IMR-90 (cell line): ENCODE results near the gene PGD. TPM values are rescaled to one million over a fixed set of nuclear protein-coding genes. Genes with fewer than 3 reads are reported as not detected.

Experiments used
- ATAC-seq: fragments of 200-7000 bp; cut with Tn5 transposase; 2 replicates; pipeline ENCODE4 v1.9.1; 2020; ENCODE audit warnings: low read depth, mild to moderate bottlenecking, moderate library complexity
- BruUV-seq: library from RNA; stranded (reverse); fragments of 400-500 nt; replicated peaks from 2 replicates; lab custom pipeline; 2021; lab: Mats Ljungman, UMichigan
- CTCF ChIA-PET: fragments of 300-600 bp; formaldehyde crosslinking; extraction: SDS; loops from one replicate; lab custom pipeline; 2021; ENCODE audit warnings: antibody characterized with exemption; lab: Yijun Ruan, JAX
- POLR2A ChIA-PET: fragments of 300-600 bp; sonication (Branson Sonifier 250); formaldehyde crosslinking; loops from one replicate; lab custom pipeline; 2022; ENCODE audit warnings: antibody characterized with exemption; ENCODE audit not compliant: unreplicated experiment; lab: Charles Lee
- DNase-seq: peaks from one replicate; pipeline ENCODE4 v3.0.0; 2013
- H2AFZ ChIP-seq: replicated peaks from 2 replicates; pipeline ENCODE3; 2013; ENCODE audit warnings: low read length, mild to moderate bottlenecking; ENCODE audit not compliant: poor library complexity
- H2AK5ac ChIP-seq: 2 replicates; pipeline ENCODE4 v1.6.1; 2013; ENCODE audit warnings: low read depth, low read length, inconsistent platforms
- H2AK9ac ChIP-seq: replicated peaks from 2 replicates; pipeline ENCODE3; 2013; ENCODE audit warnings: mild to moderate bottlenecking, low read depth, low read length, moderate library complexity; ENCODE audit not compliant: poor library complexity
- H2BK120ac ChIP-seq: 2 replicates; pipeline ENCODE4 v1.6.1; 2013; ENCODE audit warnings: low read depth, low read length, inconsistent platforms
- H2BK15ac ChIP-seq: 3 replicates; pipeline ENCODE4 v1.6.1; 2013; ENCODE audit warnings: low read depth, low read length, inconsistent platforms
- H2BK20ac ChIP-seq: 2 replicates; pipeline ENCODE4 v1.6.1; 2013; ENCODE audit warnings: low read depth, mild to moderate bottlenecking, inconsistent platforms, low read length, moderate library complexity
- H2BK5ac ChIP-seq: 2 replicates; pipeline ENCODE4 v1.6.1; 2013; ENCODE audit warnings: mild to moderate bottlenecking, low read depth, low read length, inconsistent platforms; ENCODE audit not compliant: poor library complexity, severe bottlenecking
- H3K14ac ChIP-seq: replicated peaks from 2 replicates; pipeline ENCODE4 v1.6.1; 2013; ENCODE audit warnings: low read depth, low read length, inconsistent platforms
- H3K18ac ChIP-seq: 2 replicates; pipeline ENCODE4 v1.6.1; 2013; ENCODE audit warnings: low read depth, low read length, control low read depth
- H3K23ac ChIP-seq: 2 replicates; pipeline ENCODE4 v1.6.1; 2013; ENCODE audit warnings: low read depth, low read length, inconsistent platforms
- H3K27ac ChIP-seq: 2 replicates; pipeline ENCODE4 v1.5.1; 2013; ENCODE audit warnings: mild to moderate bottlenecking, control low read depth, low read length; ENCODE audit not compliant: insufficient read depth
- H3K27me3 ChIP-seq: 2 replicates; pipeline ENCODE4 v1.6.1; 2013; ENCODE audit warnings: low read length; ENCODE audit not compliant: control insufficient read depth, insufficient read depth
- H3K36me3 ChIP-seq: 2 replicates; pipeline ENCODE4 v1.6.1; 2013; ENCODE audit warnings: low read length, mixed read lengths; ENCODE audit not compliant: control insufficient read depth, insufficient read depth
- H3K4ac ChIP-seq: 2 replicates; pipeline ENCODE4 v1.6.1; 2013; ENCODE audit warnings: low read depth, low read length, inconsistent platforms
- H3K4me1 ChIP-seq: 2 replicates; pipeline ENCODE4 v1.6.1; 2013; ENCODE audit warnings: low read length, mixed read lengths; ENCODE audit not compliant: control insufficient read depth, insufficient read depth
- H3K4me2 ChIP-seq: 2 replicates; pipeline ENCODE4 v1.6.1; 2013; ENCODE audit warnings: low read depth, mild to moderate bottlenecking, control low read depth, low read length, moderate library complexity
- H3K4me3 ChIP-seq: 2 replicates; pipeline ENCODE4 v1.5.1; 2013; ENCODE audit warnings: low read depth, mild to moderate bottlenecking, control low read depth, low read length, moderate library complexity; ENCODE audit not compliant: insufficient read depth
- H3K56ac ChIP-seq: 2 replicates; pipeline ENCODE4 v1.6.1; 2013; ENCODE audit warnings: low read length, inconsistent platforms; ENCODE audit not compliant: insufficient read depth; ENCODE audit errors: extremely low read depth
- H3K79me1 ChIP-seq, 2 experiments: 2 replicates each; pipeline ENCODE4 v1.6.1; 2013; ENCODE audit warnings: low read length in 2 of 2, inconsistent platforms in 1 of 2, low read depth in 1 of 2
- H3K9ac ChIP-seq: 2 replicates; pipeline ENCODE4 v1.6.1; 2013; ENCODE audit warnings: low read depth, low read length, control low read depth
- H3K9me1 ChIP-seq: 2 replicates; pipeline ENCODE4 v1.6.1; 2013; ENCODE audit warnings: low read length, inconsistent platforms; ENCODE audit not compliant: insufficient read depth
- H3K9me3 ChIP-seq: 2 replicates; pipeline ENCODE4 v1.6.1; 2013; ENCODE audit warnings: low read length; ENCODE audit not compliant: control insufficient read depth, insufficient read depth
- H4K20me1 ChIP-seq: 2 replicates; pipeline ENCODE4 v1.6.1; 2013; ENCODE audit warnings: low read length, inconsistent platforms; ENCODE audit not compliant: insufficient read depth
- H4K5ac ChIP-seq: 2 replicates; pipeline ENCODE4 v1.6.1; 2013; ENCODE audit warnings: mild to moderate bottlenecking, low read depth, low read length, control low read depth
- H4K8ac ChIP-seq, 2 experiments: 2 replicates each; pipeline ENCODE4 v1.6.1; 2013; ENCODE audit warnings: low read depth in 2 of 2, low read length in 2 of 2, control low read depth in 1 of 2, inconsistent platforms in 1 of 2
- H4K91ac ChIP-seq: 2 replicates; pipeline ENCODE4 v1.6.1; 2013; ENCODE audit warnings: low read depth, low read length, inconsistent platforms; ENCODE audit not compliant: insufficient read depth
- CHD1 ChIP-seq: IDR thresholded peaks from 2 replicates; pipeline ENCODE4 v1.6.1; 2012; ENCODE audit warnings: low read depth, low read length, improper control_type of control experiment
- CTCF ChIP-seq: conservative IDR thresholded peaks from 2 replicates; pipeline ENCODE4 v1.5.1; 2012; ENCODE audit warnings: mild to moderate bottlenecking, low read depth, low read length, improper control_type of control experiment
- FOS ChIP-seq: fragments of 150-350 bp; IDR thresholded peaks from 2 replicates; pipeline ENCODE4 v1.6.1; 2016; ENCODE audit warnings: low read depth, low read length
- MAFK ChIP-seq: IDR thresholded peaks from 2 replicates; pipeline ENCODE4 v1.6.1; 2012; ENCODE audit warnings: low read depth, low read length, improper control_type of control experiment
- MAZ ChIP-seq: IDR thresholded peaks from 2 replicates; pipeline ENCODE4 v1.6.1; 2012; ENCODE audit warnings: low read depth, mild to moderate bottlenecking, low read length, improper control_type of control experiment, moderate library complexity, borderline replicate concordance
- MXI1 ChIP-seq: IDR thresholded peaks from 2 replicates; pipeline ENCODE4 v1.6.1; 2012; ENCODE audit warnings: low read depth, mild to moderate bottlenecking, low read length, moderate library complexity, borderline replicate concordance
- NFE2L2 ChIP-seq: fragments of 150-350 bp; IDR thresholded peaks from 2 replicates; pipeline ENCODE4 v1.6.1; 2016; ENCODE audit warnings: low read depth, mild to moderate bottlenecking, low read length
- POLR2A ChIP-seq: IDR thresholded peaks from 2 replicates; pipeline ENCODE4 v1.6.1; 2012; ENCODE audit warnings: mild to moderate bottlenecking, low read depth, low read length
- RAD21 ChIP-seq: IDR thresholded peaks from 2 replicates; pipeline ENCODE4 v1.6.1; 2012; ENCODE audit warnings: low read length, improper control_type of control experiment
- RCOR1 ChIP-seq: IDR thresholded peaks from 2 replicates; pipeline ENCODE4 v1.6.1; 2012; ENCODE audit warnings: mild to moderate bottlenecking, low read length, improper control_type of control experiment; ENCODE audit not compliant: insufficient replicate concordance
- RFX5 ChIP-seq: IDR thresholded peaks from 2 replicates; pipeline ENCODE4 v1.8.0; 2012; ENCODE audit warnings: low read depth, mild to moderate bottlenecking, low read length, moderate library complexity
- SMC3 ChIP-seq: fragments of 150-350 bp; IDR thresholded peaks from 2 replicates; pipeline ENCODE4 v1.6.1; 2016; ENCODE audit warnings: low read depth, mild to moderate bottlenecking, antibody characterized with exemption, low read length, moderate library complexity
- WGBS, 2 experiments: methylation state at CpG; one replicate each; pipeline versions ENCODE4 v1.1.5 to v1.1.7; 2013; ENCODE audit warnings: missing lambda C conversion rate in 2 of 2; ENCODE audit not compliant: insufficient read length in 1 of 2; ENCODE audit errors: extremely low coverage in 2 of 2; 5-methylcytosine and 5-hydroxymethylcytosine counted together
- dilution Hi-C: fragments of 300-500 bp; cut with HindIII; formaldehyde crosslinking; loops from one replicate; pipeline ENCODE4 v1.14.3; 2018; ENCODE audit warnings: low sequenced_read_pairs; ENCODE audit not compliant: unreplicated experiment
- in situ Hi-C: fragments of 300-500 bp; cut with MboI; formaldehyde crosslinking; loops from 3 replicates; pipeline ENCODE4 v1.14.3; 2019; ENCODE audit warnings: low sequenced_read_pairs, inconsistent platforms, mixed read lengths
- intact Hi-C: fragments of 100-400 bp; cut with micrococcal nuclease; formaldehyde crosslinking; loops from 2 replicates; pipeline ENCODE4 v1.10.0; 2022
- polyA plus RNA-seq, 3 experiments: library from polyadenylated mRNA; depleted of rRNA; stranded (reverse); fragments of >200 nt; gene quantifications; 2 replicates each; pipeline ENCODE4 v1.2.3, GENCODE V29; 2012; ENCODE audit warnings: low replicate concordance in 1 of 3
- total RNA-seq: library from RNA; depleted of rRNA; stranded (reverse); fragments of >200 nt; gene quantifications from 2 replicates; pipeline ENCODE4 v1.2.3, GENCODE V29; 2012
- TF ChIP-seq, protein P1 (sequence below): fragments of 150-350 bp; IDR thresholded peaks from 2 replicates; pipeline ENCODE4 v1.6.1; 2017; ENCODE audit warnings: mild to moderate bottlenecking, antibody characterized with exemption, low read length, low read depth
- TF ChIP-seq, protein P2 (sequence below): fragments of 150-350 bp; IDR thresholded peaks from 2 replicates; pipeline ENCODE4 v1.6.1; 2016; ENCODE audit warnings: low read depth, mild to moderate bottlenecking, low read length, moderate library complexity, borderline replicate concordance

The PGD gene
- total and polyA plus RNA-seq, 2 of the 4 experiments (the other 2 are of a cell fraction) = 118 to 216 TPM

DNA sequence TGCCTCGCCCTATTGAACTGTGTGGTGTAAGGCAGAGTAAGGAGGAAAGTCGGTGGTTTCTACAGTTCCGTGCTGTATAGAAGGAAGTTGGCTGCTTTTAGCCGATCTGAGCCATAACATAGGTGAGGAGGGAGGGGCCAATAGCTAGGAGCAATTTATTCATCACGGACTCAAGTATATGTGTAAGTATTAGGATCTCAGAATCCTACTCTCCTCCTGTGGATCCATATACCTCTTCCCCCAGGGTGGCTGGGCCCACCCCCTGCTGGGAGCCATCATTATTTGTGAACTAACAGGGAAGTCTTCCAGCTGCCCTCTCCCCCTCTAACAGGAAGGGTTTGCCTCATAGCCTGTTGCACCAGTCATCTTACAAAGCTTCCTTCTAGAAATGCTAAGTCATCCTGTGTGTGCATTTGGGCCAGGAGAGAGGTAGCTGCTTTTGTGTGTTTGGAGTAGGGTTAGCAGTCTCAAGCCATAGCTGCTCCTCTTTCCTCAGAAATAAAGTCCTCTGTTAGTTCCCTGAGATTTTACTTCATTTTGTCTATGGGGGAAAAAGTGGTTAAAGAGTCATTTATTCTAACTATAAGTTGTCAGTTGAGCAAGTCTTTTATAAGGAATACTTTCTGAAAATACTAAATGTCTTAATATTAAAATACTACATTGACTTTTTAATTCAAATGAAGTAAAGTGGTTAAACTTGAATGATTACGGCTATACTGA, 16.5 kb downstream of the PGD start:
- dilution Hi-C loops = no loop called here
- intact Hi-C loops = no loop called here
- in situ Hi-C loops = loop anchor here (5.0 kb wide), 1 partner anchor 38 kb away; no protein-coding TSS in a partner anchor
- peak; percentile 91 for DNase-seq
- Histone ChIP-seq H2AK5ac (peak overlapping the region; percentile 59; the same call in 1 of the 2 replicates), H2BK15ac (peak overlapping the region; percentile 66; the same call in 1 of the 3 replicates), H4K5ac (peak overlapping the region; percentile 94), H3K27ac (peak overlapping the region; percentile 95), H3K56ac (no peak overlapping the region; the same call in 1 of the 2 replicates), H3K9me1 (peaks cover 10% of the 10 kb centered on the region), H3K4me1 (peaks cover 3% of the 10 kb centered on the region), H3K4ac (peak overlapping the region; percentile 61), H4K8ac (peak overlapping the region; percentile 51 to 67), H3K36me3 (peaks cover 76% of the 10 kb centered on the region), H3K79me1 (peaks cover 0 to 24% of the 10 kb centered on the region in 2 experiments; a peak in 3 of 4 replicates), H2BK20ac (peak overlapping the region; percentile 83; the same call in 1 of the 2 replicates), H3K18ac (peak overlapping the region; percentile 90), H3K9ac (0 out of 2 replicates have a peak overlapping the region, but pooled peaks have one; percentile 3), H4K20me1 (no peaks in the 10 kb centered on the region), H3K27me3 (no peaks in the 10 kb centered on the region), H4K91ac (peak overlapping the region; percentile 61; the same call in 1 of the 2 replicates), H3K23ac (peak overlapping the region; percentile 22; the same call in 1 of the 2 replicates), H3K14ac (peak overlapping the region; percentile 42), H2BK120ac (peak overlapping the region; percentile 84), H2AFZ (peak overlapping the region; percentile 16), H2BK5ac (peak overlapping the region; percentile 91), H3K9me3 (no peaks in the 10 kb centered on the region), H3K4me2 (no peak overlapping the region), H3K4me3 (no peak overlapping the region), H2AK9ac (peak overlapping the region; percentile 18)
- POLR2A ChIA-PET = interaction anchor here (0.6 kb wide), 1 partner anchor 627 kb away, joined by 29 read pairs; no protein-coding TSS in a partner anchor
- no TSS peak for BruUV-seq
- ATAC-seq = peak; percentile 92
- CTCF ChIA-PET = interaction anchor here (0.5 kb wide), 1 partner anchor 31 kb away, joined by 4 read pairs; no protein-coding TSS in a partner anchor
- WGBS, 2 experiments = no CpG with 5 or more reads among the region's 6 CpGs
- TF ChIP-seq FOS (no peak), CTCF (no peak), MXI1 (no peak), SMC3 (no peak), NFE2L2 (peak; percentile 99), MAZ (no peak), RCOR1 (no peak), RFX5 (no peak), RAD21 (no peak), CHD1 (no peak), POLR2A (peak; percentile 66), MAFK (peak; percentile 83)
- TF ChIP-seq, protein P1, sequence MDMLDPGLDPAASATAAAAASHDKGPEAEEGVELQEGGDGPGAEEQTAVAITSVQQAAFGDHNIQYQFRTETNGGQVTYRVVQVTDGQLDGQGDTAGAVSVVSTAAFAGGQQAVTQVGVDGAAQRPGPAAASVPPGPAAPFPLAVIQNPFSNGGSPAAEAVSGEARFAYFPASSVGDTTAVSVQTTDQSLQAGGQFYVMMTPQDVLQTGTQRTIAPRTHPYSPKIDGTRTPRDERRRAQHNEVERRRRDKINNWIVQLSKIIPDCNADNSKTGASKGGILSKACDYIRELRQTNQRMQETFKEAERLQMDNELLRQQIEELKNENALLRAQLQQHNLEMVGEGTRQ = no peak
- TF ChIP-seq, protein P2, sequence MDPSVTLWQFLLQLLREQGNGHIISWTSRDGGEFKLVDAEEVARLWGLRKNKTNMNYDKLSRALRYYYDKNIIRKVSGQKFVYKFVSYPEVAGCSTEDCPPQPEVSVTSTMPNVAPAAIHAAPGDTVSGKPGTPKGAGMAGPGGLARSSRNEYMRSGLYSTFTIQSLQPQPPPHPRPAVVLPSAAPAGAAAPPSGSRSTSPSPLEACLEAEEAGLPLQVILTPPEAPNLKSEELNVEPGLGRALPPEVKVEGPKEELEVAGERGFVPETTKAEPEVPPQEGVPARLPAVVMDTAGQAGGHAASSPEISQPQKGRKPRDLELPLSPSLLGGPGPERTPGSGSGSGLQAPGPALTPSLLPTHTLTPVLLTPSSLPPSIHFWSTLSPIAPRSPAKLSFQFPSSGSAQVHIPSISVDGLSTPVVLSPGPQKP = no peak
